ENCODE measurements around the gene C17orf58.

- TF ChIP-seq, protein P1, sequence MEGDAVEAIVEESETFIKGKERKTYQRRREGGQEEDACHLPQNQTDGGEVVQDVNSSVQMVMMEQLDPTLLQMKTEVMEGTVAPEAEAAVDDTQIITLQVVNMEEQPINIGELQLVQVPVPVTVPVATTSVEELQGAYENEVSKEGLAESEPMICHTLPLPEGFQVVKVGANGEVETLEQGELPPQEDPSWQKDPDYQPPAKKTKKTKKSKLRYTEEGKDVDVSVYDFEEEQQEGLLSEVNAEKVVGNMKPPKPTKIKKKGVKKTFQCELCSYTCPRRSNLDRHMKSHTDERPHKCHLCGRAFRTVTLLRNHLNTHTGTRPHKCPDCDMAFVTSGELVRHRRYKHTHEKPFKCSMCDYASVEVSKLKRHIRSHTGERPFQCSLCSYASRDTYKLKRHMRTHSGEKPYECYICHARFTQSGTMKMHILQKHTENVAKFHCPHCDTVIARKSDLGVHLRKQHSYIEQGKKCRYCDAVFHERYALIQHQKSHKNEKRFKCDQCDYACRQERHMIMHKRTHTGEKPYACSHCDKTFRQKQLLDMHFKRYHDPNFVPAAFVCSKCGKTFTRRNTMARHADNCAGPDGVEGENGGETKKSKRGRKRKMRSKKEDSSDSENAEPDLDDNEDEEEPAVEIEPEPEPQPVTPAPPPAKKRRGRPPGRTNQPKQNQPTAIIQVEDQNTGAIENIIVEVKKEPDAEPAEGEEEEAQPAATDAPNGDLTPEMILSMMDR (IDR thresholded peaks at IDR 0.05; ENCODE audit: control extremely low read depth in 1 of 3, insufficient read depth in 1 of 3, low read depth in 1 of 3, low read length in 3 of 3) = no peak
- no peak for TF ChIP-seq BRCA1 (IDR thresholded peaks at IDR 0.05; ENCODE audit: low read depth, low read length)
These were observed 49.8 kb downstream of the C17orf58 start for GRCh38 chr17:67946513-67946912.

Measured in H1 (cell line).